IMR-90 (cell line): ENCODE results near the gene CHD6.

Experiments
- BHLHE40 ChIP-seq: fragments of 150-350 bp; IDR thresholded peaks from 2 replicates; pipeline ENCODE4 v1.6.1; 2016; ENCODE audit warnings: mild to moderate bottlenecking, low read depth, low read length
- CEBPB ChIP-seq: IDR thresholded peaks from 2 replicates; pipeline ENCODE4 v1.6.1; 2012; ENCODE audit warnings: low read depth, low read length, improper control_type of control experiment
- MAFK ChIP-seq: IDR thresholded peaks from 2 replicates; pipeline ENCODE4 v1.6.1; 2012; ENCODE audit warnings: low read depth, low read length, improper control_type of control experiment
- MAZ ChIP-seq: IDR thresholded peaks from 2 replicates; pipeline ENCODE4 v1.6.1; 2012; ENCODE audit warnings: low read depth, mild to moderate bottlenecking, low read length, improper control_type of control experiment, moderate library complexity, borderline replicate concordance
- MXI1 ChIP-seq: IDR thresholded peaks from 2 replicates; pipeline ENCODE4 v1.6.1; 2012; ENCODE audit warnings: low read depth, mild to moderate bottlenecking, low read length, moderate library complexity, borderline replicate concordance
- NFE2L2 ChIP-seq: fragments of 150-350 bp; IDR thresholded peaks from 2 replicates; pipeline ENCODE4 v1.6.1; 2016; ENCODE audit warnings: low read depth, mild to moderate bottlenecking, low read length
- POLR2A ChIP-seq: IDR thresholded peaks from 2 replicates; pipeline ENCODE4 v1.6.1; 2012; ENCODE audit warnings: mild to moderate bottlenecking, low read depth, low read length
- RAD21 ChIP-seq: IDR thresholded peaks from 2 replicates; pipeline ENCODE4 v1.6.1; 2012; ENCODE audit warnings: low read length, improper control_type of control experiment
- RCOR1 ChIP-seq: IDR thresholded peaks from 2 replicates; pipeline ENCODE4 v1.6.1; 2012; ENCODE audit warnings: mild to moderate bottlenecking, low read length, improper control_type of control experiment; ENCODE audit not compliant: insufficient replicate concordance
- RFX5 ChIP-seq: IDR thresholded peaks from 2 replicates; pipeline ENCODE4 v1.8.0; 2012; ENCODE audit warnings: low read depth, mild to moderate bottlenecking, low read length, moderate library complexity
- SMC3 ChIP-seq: fragments of 150-350 bp; IDR thresholded peaks from 2 replicates; pipeline ENCODE4 v1.6.1; 2016; ENCODE audit warnings: low read depth, mild to moderate bottlenecking, antibody characterized with exemption, low read length, moderate library complexity
- TF ChIP-seq, protein P1 (sequence below): conservative IDR thresholded peaks from 2 replicates; pipeline ENCODE4 v1.5.1; 2012; ENCODE audit warnings: mild to moderate bottlenecking, low read depth, low read length, improper control_type of control experiment
- TF ChIP-seq, protein P2 (sequence below): fragments of 150-350 bp; IDR thresholded peaks from 2 replicates; pipeline ENCODE4 v1.6.1; 2016; ENCODE audit warnings: low read depth, mild to moderate bottlenecking, low read length, moderate library complexity, borderline replicate concordance
- TF ChIP-seq, protein P3 (sequence below): fragments of 150-350 bp; IDR thresholded peaks from 2 replicates; pipeline ENCODE4 v1.6.1; 2017; ENCODE audit warnings: mild to moderate bottlenecking, antibody characterized with exemption, low read length, low read depth

DNA sequence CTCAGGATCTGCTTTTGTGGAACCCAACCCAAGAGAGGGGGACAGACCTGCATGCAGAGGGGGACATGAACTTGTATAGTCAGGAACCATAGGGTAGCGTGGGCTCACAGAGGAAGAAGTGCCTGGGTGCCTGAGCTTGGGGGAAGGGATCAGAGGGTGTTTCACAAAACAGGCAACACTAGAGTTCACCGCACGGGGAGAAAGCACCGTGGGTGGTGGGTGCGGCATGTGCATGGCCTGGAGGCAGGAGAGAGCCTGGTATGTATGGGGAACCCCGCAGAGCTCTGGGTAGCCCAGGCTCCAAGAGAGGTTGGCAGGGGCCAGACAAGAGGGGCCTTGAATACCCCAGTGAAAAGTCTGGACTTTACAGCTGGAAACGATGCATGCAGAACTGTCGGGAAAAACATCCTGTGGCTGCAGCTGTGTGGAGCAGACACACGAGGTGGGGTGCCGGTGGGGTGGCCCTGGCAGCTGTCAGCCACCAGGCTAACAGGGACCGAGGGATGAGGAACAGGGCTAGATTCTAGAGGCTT, 244.9 kb downstream of the CHD6 start:
- TF ChIP-seq, protein P1, sequence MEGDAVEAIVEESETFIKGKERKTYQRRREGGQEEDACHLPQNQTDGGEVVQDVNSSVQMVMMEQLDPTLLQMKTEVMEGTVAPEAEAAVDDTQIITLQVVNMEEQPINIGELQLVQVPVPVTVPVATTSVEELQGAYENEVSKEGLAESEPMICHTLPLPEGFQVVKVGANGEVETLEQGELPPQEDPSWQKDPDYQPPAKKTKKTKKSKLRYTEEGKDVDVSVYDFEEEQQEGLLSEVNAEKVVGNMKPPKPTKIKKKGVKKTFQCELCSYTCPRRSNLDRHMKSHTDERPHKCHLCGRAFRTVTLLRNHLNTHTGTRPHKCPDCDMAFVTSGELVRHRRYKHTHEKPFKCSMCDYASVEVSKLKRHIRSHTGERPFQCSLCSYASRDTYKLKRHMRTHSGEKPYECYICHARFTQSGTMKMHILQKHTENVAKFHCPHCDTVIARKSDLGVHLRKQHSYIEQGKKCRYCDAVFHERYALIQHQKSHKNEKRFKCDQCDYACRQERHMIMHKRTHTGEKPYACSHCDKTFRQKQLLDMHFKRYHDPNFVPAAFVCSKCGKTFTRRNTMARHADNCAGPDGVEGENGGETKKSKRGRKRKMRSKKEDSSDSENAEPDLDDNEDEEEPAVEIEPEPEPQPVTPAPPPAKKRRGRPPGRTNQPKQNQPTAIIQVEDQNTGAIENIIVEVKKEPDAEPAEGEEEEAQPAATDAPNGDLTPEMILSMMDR = no peak
- TF ChIP-seq POLR2A (no peak), MXI1 (no peak), RCOR1 (no peak), MAZ (no peak), BHLHE40 (no peak), RAD21 (no peak), MAFK (no peak), SMC3 (no peak), RFX5 (no peak), CEBPB (no peak), NFE2L2 (no peak)
- TF ChIP-seq, protein P2, sequence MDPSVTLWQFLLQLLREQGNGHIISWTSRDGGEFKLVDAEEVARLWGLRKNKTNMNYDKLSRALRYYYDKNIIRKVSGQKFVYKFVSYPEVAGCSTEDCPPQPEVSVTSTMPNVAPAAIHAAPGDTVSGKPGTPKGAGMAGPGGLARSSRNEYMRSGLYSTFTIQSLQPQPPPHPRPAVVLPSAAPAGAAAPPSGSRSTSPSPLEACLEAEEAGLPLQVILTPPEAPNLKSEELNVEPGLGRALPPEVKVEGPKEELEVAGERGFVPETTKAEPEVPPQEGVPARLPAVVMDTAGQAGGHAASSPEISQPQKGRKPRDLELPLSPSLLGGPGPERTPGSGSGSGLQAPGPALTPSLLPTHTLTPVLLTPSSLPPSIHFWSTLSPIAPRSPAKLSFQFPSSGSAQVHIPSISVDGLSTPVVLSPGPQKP = no peak
- TF ChIP-seq, protein P3, sequence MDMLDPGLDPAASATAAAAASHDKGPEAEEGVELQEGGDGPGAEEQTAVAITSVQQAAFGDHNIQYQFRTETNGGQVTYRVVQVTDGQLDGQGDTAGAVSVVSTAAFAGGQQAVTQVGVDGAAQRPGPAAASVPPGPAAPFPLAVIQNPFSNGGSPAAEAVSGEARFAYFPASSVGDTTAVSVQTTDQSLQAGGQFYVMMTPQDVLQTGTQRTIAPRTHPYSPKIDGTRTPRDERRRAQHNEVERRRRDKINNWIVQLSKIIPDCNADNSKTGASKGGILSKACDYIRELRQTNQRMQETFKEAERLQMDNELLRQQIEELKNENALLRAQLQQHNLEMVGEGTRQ = no peak
